Right atrium auricular region (tissue), 2 donors: ENCODE results near the gene KRT9. TPM values are rescaled to one million over a fixed set of nuclear protein-coding genes. Genes with fewer than 3 reads are reported as not detected.

Experiments
- DNase-seq: peaks from one replicate; pipeline ENCODE4 v3.0.0-alpha.2; 2019; ENCODE audit warnings: low spot score
- H3K27ac ChIP-seq, 2 donors: fragments of 200-600 bp; sonication (generic); 1 replicate in 1 of 2; 2 replicates in 1 of 2; pipeline ENCODE4 v1.5.1; 2016 to 2019
- H3K27me3 ChIP-seq, 2 donors: fragments of 200-600 bp; sonication (generic); one replicate each; pipeline versions ENCODE4 v1.5.1 to v1.6.0; 2017 to 2019
- H3K36me3 ChIP-seq: fragments of 200-600 bp; sonication (generic); one replicate; pipeline ENCODE4 v1.5.1; 2016
- H3K4me1 ChIP-seq, 2 donors: fragments of 200-600 bp; sonication (generic); one replicate each; pipeline versions ENCODE4 v1.5.1 to v1.6.0; 2017 to 2019
- H3K4me3 ChIP-seq, 2 donors: fragments of 200-600 bp; sonication (generic); 1 replicate in 1 of 2; 2 replicates in 1 of 2; pipeline ENCODE4 v1.5.1; 2017 to 2019; ENCODE audit warnings: mild to moderate bottlenecking in 1 of 2, moderate library complexity in 1 of 2
- H3K9me3 ChIP-seq, 2 donors: fragments of 200-600 bp; sonication (generic); one replicate each; pipeline ENCODE4 v1.5.1; 2019
- total RNA-seq, 2 donors: library from RNA; depleted of rRNA; stranded (reverse); fragments of >200 nt; gene quantifications; one replicate each; pipeline ENCODE4 v1.1.0, GENCODE V29; 2016
- TF ChIP-seq, protein P1 (sequence below), 2 donors: fragments of 200-600 bp; sonication (generic); IDR thresholded peaks; one replicate each; pipeline ENCODE4 v1.5.1; 2019; ENCODE audit warnings: antibody characterized with exemption in 2 of 2

The KRT9 gene
- total RNA-seq, 2 donors from 2014 or later: not detected

DNA sequence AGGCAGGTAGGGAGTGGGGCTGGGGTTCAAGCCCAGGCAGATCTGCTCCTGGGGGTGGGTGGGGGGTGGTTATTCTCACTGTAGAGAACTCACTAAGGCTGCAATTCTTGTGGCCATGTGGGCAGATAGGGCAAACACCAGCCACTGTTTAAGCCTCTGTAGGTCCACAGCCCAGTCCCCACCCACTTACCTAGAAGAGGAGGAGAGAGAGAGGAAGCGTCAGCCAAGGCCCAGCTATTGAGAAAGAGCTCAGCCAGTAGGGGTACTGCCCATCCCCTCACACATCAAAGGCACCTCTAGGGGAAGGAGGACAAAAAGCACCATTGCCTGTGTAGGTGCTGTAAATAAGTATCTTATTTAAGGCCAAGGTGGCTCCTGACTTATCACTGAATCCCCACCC, 27.8 kb upstream of the KRT9 start:
- no peaks in the 10 kb centered on the region for H3K36me3 ChIP-seq
- no peak for DNase-seq
- TF ChIP-seq, protein P1, sequence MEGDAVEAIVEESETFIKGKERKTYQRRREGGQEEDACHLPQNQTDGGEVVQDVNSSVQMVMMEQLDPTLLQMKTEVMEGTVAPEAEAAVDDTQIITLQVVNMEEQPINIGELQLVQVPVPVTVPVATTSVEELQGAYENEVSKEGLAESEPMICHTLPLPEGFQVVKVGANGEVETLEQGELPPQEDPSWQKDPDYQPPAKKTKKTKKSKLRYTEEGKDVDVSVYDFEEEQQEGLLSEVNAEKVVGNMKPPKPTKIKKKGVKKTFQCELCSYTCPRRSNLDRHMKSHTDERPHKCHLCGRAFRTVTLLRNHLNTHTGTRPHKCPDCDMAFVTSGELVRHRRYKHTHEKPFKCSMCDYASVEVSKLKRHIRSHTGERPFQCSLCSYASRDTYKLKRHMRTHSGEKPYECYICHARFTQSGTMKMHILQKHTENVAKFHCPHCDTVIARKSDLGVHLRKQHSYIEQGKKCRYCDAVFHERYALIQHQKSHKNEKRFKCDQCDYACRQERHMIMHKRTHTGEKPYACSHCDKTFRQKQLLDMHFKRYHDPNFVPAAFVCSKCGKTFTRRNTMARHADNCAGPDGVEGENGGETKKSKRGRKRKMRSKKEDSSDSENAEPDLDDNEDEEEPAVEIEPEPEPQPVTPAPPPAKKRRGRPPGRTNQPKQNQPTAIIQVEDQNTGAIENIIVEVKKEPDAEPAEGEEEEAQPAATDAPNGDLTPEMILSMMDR (IDR thresholded peaks at IDR 0.05): no peak
- H3K4me1 ChIP-seq: no peaks in the 10 kb centered on the region
- H3K27me3 ChIP-seq: no peaks in the 10 kb centered on the region
- no peaks in the 10 kb centered on the region for H3K9me3 ChIP-seq
- no peak overlapping the region for H3K4me3 ChIP-seq
- no peak overlapping the region for H3K27ac ChIP-seq

DNA sequence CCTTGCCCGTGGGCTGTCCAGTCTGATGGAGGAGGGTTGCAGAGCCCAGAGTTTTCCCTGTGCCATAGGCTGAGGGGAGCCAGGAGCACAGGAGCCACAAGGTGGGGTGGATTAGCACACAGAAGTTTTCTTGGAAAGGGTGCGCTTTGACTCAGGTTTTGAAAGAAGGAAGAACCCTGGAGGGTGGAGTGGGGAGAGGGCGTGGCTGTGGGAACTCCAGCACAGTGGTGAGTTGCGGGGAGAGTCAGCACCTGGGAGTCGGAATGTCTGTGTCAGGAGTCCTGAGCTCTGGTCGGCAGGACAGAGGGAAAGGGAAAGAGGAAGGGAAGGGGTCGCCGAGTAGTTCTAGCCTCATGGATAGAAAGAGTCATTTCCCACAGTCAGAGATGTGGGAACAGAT, 23.7 kb upstream of the KRT9 start:
- H3K9me3 ChIP-seq: no peaks in the 10 kb centered on the region
- no peak overlapping the region for H3K4me3 ChIP-seq
- no peak for DNase-seq
- no peak overlapping the region for H3K27ac ChIP-seq
- no peaks in the 10 kb centered on the region for H3K4me1 ChIP-seq
- no peaks in the 10 kb centered on the region for H3K36me3 ChIP-seq
- no peaks in the 10 kb centered on the region for H3K27me3 ChIP-seq
- TF ChIP-seq, protein P1 (IDR thresholded peaks at IDR 0.05): no peak

DNA sequence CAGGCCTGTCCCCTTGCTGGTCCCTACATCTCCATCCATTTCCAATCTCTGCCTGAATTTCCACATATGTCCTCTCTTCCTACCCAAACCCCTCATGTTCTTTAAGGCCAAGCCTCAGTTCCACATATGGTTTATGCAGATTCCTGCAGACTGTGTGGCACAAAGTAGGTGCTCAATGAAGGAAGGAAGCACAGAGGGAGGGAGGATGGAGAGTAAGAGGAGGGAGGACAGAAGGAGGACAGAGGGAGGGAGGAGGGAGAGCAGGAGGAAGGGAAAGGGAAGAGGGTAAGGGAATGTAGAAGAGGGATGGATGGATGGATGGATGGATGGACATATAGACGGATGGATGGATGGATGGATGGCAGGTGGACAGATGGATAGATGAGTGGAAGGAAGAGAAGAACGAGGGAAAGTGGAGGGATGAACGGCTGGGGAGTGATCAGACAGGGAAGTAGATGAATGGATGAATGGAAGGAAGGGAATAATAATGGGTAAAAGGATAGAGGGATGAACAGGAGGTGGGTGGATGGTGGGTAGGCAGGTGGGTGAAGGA, 22.6 kb upstream of the KRT9 start:
- Histone ChIP-seq H3K4me3 (no peak overlapping the region), H3K9me3 (no peaks in the 10 kb centered on the region), H3K27ac (no peak overlapping the region), H3K4me1 (no peaks in the 10 kb centered on the region), H3K27me3 (no peaks in the 10 kb centered on the region), H3K36me3 (no peaks in the 10 kb centered on the region)
- TF ChIP-seq, protein P1 (IDR thresholded peaks at IDR 0.05): no peak
- DNase-seq: no peak

GRCh38 chr17:41593306-41593981, 21.6 kb upstream of the KRT9 start:
- DNase-seq: no peak
- Histone ChIP-seq H3K4me3 (no peak overlapping the region), H3K36me3 (no peaks in the 10 kb centered on the region), H3K4me1 (no peaks in the 10 kb centered on the region), H3K27me3 (no peaks in the 10 kb centered on the region), H3K9me3 (no peaks in the 10 kb centered on the region), H3K27ac (no peak overlapping the region)
- TF ChIP-seq, protein P1 (IDR thresholded peaks at IDR 0.05): no peak

GRCh38 chr17:41592601-41593305, 20.9 kb upstream of the KRT9 start:
- Histone ChIP-seq H3K27me3 (no peaks in the 10 kb centered on the region), H3K27ac (no peak overlapping the region), H3K4me3 (no peak overlapping the region), H3K4me1 (no peaks in the 10 kb centered on the region), H3K36me3 (no peaks in the 10 kb centered on the region), H3K9me3 (no peaks in the 10 kb centered on the region)
- DNase-seq: no peak
- TF ChIP-seq, protein P1 (IDR thresholded peaks at IDR 0.05): no peak
